GM21723 (cell line): ENCODE data around the gene MITF.
"Not testable (repeated sequence)": the region's sequence is repeated elsewhere in the genome, so short reads cannot be mapped to it uniquely, and the experiment has no call there.

Source experiments
- ATAC-seq: cut with Tn5 transposase; IDR thresholded peaks from one replicate; pipeline ENCODE4 v1.9.1; 2021; ENCODE audit warnings: mild to moderate bottlenecking, moderate library complexity; ENCODE audit not compliant: unreplicated experiment

MITF gene

DNA sequence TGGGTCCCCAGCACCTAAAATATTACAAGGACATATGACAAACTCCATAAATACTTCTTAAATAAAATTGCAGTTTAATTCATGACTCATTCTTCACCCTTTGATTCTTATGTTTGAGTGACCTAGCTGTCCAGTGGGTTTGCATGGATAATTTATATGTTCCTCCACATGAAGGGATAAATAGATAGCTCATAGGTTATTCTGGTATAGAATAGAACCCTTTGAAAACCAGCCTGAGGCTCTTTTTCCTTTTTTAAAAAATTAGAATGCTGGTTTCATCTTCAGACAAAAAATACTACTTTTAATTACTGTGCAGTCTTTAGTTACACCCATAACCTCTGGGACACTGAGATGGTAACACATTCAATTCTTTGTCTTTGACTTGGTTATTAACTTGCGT, 163.1 kb downstream of the MITF start:
- no peak for ATAC-seq

DNA sequence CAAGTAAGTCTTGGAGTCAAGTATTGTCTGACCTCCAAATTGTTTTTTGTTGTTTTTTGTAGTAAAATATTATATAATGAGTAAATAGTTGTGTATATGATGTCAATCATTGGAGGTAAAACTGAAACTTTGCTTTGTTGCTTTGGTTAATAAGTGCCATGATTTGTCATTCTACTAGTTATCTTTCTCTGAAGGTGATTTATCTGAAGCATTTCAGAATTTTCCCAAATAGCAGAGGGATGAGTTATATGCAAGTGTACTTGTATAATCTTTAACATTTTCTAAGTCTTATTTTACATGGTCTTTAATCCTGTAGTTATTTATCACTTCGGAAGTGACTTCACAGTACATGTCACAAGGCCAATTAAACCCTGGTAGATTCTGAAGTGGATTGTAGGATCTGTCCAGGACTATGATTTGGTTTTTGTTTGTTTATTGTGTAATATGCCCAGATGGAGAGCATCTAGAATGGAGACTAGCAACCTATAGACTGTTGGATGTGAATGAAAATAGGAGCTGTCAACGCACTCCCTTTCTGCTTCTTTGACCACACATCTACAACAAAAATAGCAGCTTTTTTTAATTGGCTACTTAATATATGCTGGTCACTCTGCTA, 167.2 kb downstream of the MITF start:
- ATAC-seq = no peak

DNA sequence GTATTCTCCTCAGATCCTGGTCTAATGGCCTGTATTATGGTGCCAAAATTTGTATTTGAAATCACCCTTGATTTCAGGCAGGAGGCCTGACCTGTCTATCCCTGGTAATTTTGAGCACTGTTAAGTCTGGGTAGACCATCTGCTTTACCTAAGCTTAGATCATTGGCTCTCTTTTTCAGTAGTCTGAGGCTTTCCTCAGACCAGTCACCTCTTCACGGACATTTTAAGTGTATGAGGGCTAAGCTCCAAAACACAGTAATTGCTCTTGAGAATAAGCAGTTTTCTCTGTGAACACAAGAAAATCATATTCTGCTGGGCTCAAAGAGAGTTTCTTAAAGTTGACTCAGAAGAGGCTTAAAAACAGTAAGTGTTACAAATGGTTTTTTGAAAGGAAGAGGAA, 168.3 kb downstream of the MITF start:
- ATAC-seq = no peak

DNA sequence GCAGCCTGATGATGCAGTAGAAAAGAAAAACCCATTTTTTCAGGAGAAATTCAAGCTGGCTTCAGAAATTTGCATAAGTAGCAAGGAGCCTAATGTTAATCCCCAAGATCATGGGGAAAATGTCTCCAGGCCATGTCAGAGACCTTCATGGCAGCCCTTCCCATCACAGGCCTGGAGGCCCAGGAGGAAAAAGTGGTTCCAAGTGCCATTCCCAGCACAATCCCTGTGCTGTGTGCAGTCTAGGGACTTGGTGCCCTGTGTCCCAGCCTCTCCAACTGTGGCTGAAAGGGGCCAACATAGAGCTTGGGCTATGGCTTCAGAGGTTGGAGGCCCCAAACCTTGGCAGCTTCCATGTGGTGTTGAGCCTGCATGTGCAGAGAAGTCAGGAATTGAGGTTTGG, 170.6 kb downstream of the MITF start:
- ATAC-seq = not testable (repeated sequence)

DNA sequence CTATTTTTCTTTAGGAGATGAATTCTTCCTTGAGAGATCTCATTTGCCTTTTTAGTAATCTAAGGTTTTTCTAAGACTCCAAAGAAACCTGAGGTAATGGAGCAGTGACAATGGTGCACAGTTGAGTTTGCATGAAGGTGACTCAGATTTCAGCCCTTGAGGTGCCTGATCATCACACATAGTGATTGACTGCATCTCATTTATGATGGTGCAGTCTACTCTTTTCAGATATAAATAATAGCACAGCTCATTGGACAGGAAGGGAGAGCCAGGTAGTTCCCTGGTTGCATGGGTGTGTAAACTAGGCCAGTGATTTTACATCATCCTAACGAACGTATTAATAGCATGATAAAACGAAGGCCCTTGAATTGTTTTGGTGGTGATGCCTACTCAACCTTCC, 174.2 kb downstream of the MITF start:
- no peak for ATAC-seq

DNA sequence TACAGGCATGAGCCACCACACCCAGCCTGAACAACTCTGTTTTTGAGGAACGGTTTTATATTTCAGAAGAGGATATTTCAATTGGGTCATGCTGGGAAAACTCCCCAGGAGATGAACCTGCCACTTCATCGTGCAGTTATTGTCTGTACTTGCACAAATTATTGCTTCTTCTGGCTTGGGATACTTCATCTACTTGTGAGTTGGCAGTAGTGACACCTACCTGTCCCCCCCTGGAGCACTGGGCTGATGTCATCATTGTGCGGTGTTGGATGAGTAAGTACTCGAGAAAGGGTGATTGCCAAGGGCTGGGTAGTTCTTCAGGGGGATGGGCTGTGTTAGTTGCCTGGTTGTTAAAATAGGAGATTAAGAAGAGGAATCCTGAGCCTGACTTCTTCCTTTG, 175.1 kb downstream of the MITF start:
- no peak for ATAC-seq

DNA sequence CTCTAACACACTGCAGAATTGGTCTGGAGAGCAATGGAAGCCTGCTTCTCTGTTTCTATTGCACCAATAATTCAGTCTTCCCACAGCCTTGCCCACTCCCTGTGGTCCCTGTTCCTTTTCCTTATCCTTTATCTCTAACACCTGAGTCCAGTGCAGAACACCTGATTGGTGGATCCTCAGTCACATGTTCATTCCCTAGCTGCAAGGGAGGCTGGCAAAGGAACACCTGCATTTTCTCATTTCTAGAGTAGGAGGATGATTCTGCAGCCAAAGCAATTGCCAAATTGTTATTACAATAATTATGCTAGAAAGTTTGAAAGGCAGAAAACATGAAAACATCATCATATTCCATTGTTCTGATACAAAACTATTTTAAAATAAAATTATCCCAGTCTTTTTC, 176.5 kb downstream of the MITF start:
- no peak for ATAC-seq

DNA sequence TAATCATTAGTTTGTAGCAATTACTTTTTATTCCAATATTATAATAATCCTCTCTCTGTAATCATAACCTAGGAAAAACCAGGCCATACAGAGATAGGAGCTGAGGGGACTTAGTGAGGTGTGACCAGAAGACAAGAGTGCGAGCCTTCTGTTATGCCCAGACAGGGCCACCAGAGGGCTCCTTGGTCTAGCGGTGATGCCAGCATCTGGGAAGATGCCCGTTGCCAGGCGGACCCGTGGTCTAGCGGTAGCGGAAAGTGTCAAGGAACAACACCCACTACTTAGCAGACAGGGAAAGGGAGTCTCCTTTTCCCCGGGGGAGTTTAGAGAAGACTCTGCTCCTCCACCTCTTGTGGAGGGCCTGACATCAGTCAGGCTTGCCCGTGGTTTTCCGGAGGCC, 180.7 kb downstream of the MITF start:
- ATAC-seq = not testable (repeated sequence)

DNA sequence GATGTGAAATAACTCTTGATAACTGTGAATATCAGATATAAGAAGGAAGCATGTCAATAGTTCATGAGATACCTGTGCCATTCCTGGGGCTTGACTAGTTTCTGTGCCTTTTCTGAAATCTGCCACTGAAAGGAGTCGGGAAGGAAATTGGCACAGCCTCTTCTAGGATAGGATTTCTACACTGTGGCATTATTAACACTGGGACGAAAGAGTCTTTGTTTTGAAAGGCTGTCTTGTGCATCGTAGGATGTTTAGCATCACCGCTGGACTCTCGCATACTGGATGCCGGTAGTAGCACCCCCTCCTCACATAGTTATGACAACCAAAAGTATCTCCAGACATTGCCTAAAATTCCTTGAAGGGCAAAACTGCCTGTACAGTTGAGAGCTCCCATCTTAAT, 182.4 kb downstream of the MITF start:
- no peak for ATAC-seq

DNA sequence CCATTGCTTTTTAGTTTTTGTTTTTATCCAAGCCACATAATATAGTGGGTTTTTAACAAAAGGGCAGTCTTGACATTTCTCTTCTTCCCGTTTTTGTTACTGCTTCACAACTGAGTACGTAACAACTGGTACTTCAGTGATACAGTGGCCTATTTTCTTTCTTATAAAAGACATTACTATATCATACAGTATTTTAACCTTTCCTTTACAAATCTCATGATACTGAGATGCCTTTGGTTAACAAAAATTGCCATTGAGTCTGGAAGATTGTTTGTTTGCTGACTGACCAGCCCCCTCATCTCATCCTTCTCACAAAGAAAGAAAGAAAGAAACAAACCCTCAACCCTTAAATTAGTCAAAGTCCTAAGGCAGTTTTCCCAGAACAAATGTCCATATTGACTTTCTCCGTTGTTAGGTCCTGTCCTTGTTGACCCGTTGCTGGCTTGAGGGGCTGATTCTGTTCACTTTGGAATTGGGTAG, 183.3 kb downstream of the MITF start:
- no peak for ATAC-seq

DNA sequence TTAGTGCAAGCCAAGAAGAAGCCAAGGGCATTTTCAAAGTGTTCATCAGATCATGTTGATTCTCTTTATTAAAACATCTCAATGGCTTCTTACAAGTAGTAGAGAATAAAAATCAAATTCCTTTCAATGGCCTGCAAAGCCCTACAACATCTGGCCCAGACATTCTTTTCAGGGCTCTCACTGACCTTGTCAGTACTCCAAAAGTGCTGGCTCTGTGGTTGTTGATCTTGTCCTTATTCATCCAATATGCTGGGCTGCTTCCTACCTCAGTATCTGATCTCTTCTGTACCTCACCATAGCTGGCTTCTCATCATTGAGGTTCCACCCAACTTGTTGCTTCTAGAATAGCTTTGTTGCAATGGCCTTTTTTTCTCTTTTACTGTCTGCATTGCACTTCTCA, 186.2 kb downstream of the MITF start:
- no peak for ATAC-seq

DNA sequence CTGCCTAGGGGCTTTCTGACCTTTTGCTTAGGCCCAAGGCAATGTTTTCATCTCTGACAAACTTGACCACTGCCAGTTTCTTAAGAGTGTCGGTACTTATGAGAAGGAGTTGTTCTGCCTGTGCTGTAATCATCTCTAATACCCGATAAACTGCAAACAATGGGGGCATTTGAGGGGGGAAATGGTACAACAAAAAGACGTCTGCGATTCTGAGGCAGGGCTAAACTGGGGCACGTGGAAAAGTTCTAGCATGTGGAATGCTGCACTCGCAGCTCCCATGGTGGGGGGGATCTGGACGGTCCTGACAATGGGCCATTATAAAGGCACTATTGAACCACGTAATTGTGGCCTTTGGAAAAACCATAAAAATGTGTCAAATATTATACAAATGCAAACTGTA, 187.1 kb downstream of the MITF start:
- no peak for ATAC-seq

DNA sequence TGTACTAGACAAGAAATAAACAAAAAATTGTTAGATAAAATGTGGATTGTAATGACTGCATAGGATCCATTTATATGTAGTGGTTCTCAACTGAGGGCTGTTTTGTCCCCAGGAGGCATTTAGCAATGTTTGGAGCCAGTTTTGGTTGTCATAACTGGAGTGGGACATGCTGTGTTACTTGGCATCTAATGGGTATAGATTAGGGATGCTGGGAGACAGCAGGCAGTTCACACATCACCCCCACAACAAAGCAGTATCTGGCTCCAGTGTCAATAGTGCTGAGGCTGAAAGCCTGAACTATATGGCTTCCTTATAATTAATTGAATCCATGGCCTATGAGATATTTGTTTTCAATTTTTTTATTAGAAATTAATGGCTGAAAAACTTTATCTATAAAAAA, 188.3 kb downstream of the MITF start:
- ATAC-seq = no peak

DNA sequence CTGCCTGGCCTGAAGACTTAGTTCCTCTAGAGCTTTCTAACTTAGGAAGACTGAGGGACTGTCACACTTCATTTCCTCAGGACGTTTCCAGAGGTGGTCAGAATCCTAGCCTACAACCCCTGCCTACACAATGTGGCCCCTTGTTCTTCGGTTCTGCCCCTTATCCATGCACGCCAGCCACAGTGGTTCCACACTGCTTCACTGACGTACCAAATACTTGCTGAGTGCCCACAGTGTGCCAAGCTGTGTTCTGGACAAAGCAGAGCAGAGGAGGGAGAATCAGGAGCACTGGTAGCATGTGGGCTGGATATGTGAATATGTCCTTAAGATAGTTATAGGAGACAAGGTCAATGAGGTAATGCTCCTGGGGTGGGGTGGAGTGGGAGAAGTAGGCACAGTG, 189.8 kb downstream of the MITF start:
- ATAC-seq = no peak

DNA sequence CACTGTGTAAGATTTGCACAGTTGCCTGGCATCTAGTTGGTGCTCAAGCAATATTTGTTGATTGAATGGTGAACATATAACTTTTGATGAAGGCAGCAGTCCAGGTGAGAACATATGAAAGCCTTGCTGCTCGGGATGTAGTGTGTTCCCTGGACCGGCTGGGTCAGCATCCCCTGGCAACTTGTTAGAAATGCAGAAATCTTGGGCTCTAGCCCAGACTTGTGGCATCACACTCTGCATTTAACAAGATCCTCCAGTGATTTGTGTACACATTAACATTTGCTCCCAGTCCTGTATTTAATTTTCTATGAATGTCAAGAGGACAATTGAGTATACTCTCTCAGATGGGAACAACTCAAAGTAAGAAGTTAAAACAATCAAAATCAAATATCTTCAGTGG, 191.3 kb downstream of the MITF start:
- no peak for ATAC-seq

DNA sequence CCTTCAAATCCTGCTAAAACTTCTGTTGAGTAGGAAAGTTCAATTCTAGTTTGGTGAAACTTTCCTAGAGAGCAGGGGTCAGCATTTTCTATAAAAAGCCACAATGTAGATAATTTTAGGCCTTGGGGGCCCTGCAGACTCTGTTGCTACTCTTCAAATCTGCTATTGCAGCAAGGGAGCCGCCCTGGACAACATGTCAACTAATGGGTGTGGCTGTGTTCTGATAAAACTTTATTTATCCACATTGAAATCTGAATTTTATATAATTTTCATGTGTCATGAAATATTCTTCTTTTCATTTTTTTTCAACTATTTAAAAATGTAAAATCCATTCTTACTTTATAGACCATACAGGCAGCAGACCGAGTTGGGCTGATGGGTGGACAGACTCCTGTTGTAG, 192.8 kb downstream of the MITF start:
- no peak for ATAC-seq

DNA sequence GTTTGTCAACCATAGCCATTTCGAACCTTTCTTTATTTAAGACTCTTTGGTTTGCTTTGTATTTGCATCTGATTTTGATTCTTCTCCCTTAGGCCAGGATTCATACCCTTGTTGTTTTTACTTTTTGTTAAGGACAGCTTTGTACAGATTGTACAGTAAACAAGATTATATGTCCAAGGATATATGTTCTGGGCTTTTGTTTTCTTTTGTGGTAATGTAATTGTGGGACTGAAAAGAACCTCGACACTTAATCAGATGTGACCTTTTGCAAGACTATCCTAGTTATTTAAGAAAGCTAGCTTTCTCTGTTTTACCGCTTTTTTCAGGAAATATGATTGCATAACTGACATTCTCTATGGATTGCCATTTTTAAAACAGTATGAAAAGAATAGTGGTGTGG, 193.2 kb downstream of the MITF start:
- no peak for ATAC-seq

DNA sequence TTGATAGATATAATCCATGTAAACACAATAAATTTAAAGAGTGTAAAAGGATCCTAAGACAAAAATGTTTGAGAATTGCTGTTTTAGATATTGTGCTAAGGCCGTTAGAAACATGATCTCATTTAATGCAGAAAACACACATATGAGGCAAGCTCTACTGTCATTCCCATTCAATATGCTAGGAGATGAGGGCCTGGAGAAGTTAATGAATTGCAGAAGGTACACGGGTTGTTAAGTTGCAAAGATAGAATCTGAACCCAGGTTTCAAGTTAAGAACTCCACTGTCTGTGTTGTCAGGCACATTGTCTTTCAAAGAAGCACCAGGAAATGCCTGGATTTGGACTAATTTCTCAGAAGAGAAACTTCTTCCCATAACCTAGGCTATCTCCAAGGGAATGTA, 195.1 kb downstream of the MITF start:
- no peak for ATAC-seq

DNA sequence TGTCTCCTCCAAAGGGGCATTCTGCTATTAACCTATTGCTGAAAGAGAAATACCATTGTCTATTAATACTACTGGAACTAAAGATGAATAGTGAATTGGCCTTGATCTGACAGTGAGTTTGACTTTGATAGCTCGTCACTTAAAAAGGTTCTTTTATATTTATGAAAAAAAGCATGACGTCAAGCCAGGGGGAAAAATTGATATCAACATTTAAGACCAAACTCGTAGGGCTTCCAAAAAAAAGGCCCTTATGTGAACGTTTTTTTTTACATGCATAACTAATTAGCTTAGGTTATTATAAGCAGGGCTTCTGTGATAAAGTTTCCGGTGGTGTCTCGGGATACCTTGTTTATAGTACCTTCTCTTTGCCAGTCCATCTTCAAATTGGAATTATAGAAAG, 197.0 kb downstream of the MITF start:
- ATAC-seq = no peak

DNA sequence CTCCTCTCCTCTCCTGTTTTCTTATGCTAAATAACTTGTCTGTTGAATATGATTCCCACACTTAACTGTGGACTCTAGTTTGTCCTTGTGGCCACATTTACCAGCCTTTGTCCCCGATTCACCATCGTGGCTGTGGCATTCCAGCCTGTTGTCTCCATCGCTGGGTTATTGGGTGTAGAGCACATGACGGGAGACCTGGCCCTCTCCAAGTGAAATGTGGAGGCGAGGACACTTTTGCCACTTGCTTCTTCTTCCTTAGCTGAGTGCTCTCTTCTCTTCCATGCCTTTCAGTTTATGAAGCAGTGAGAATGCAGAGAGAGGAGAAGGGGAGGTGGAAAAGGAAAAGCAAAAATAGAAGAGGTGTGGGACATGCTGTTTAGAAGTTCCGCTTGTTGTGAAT, 198.8 kb downstream of the MITF start:
- no peak for ATAC-seq

DNA sequence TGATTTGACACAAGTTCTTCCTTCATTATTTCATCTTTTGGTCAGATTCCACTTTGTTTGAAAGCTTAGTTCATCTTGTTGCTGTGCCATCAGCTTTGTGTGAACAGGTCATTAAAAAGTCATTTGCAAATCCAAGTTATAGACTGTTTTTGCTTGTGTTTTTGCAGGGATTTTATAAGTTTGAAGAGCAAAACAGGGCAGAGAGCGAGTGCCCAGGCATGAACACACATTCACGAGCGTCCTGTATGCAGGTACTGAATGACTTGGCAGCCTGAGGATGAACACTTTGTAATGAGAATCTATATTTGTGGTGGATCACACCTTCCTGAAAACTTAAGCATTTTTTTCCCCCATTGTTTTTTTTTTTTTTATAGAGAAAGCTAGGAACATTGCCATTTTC, 199.7 kb downstream of the MITF start:
- no peak for ATAC-seq

DNA sequence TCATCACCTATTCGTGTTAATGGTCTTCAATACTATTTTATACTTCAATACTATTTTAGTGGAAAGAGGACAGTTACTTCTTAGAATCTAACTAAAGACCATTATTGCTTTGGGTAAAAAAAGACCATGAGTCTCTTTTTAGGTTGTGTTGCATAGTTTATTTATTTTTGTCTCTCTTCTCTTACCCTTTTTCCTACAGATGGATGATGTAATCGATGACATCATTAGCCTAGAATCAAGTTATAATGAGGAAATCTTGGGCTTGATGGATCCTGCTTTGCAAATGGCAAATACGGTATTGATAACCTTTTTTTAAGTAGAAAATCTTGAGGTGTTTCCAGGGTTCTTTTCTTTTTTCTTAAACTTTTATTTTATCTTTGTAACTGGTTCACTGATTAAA, 201.8 kb downstream of the MITF start:
- ATAC-seq = no peak

DNA sequence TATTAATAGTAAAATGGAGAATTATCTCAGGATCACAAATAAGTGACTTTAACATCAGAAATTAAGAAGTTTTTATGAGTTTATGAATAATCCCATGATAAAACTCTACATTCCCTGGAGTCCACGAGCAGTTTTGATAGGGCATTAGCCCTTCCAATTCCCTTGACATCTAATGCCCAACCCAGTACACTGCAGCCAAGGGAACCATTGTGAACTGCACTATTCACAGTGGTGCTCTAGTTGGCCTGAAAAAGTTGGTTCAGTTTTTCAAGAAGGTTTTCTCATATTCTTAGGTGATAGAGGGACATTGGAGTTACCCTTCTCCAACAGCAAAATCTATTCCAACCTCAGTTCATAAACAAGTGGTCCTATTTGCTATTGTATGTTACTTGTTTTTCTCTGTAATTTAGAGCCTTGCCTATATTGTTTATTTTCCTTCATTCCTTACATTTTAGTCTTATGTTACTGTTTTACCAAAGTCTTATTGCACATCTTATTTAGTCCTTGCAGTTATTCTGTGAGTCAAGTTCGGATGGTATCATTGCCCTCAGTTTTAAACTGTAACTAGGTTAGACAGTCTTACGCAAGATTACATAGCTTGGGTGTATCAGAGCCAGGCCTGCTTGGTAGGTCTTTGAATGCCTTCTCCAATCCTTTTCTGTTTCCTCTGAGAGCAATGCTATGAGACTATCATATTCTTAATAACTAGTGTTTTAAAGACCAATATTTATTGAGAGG, 202.3 kb downstream of the MITF start:
- no peak for ATAC-seq
